Activated naive CD8-positive, alpha-beta T cell (primary cell): ENCODE data around the gene HRH1.

Experiments
- H3K27ac Mint-ChIP-seq: one replicate; pipeline ENCODE4 v1.8.0; 2021; ENCODE audit warnings: mixed read lengths
- H3K27me3 Mint-ChIP-seq: one replicate; pipeline ENCODE4 v1.8.0; 2021; ENCODE audit warnings: mixed read lengths
- H3K36me3 Mint-ChIP-seq: one replicate; pipeline ENCODE4 v1.8.0; 2021; ENCODE audit warnings: mixed read lengths
- H3K4me1 Mint-ChIP-seq: one replicate; pipeline ENCODE4 v1.8.0; 2021; ENCODE audit warnings: low read depth, mixed read lengths
- H3K4me3 Mint-ChIP-seq: one replicate; pipeline ENCODE4 v1.8.0; 2021; ENCODE audit warnings: mild to moderate bottlenecking, mixed read lengths
- H3K9me3 Mint-ChIP-seq: one replicate; pipeline ENCODE4 v1.8.0; 2021; ENCODE audit warnings: low read depth, mixed read lengths

The HRH1 gene

DNA sequence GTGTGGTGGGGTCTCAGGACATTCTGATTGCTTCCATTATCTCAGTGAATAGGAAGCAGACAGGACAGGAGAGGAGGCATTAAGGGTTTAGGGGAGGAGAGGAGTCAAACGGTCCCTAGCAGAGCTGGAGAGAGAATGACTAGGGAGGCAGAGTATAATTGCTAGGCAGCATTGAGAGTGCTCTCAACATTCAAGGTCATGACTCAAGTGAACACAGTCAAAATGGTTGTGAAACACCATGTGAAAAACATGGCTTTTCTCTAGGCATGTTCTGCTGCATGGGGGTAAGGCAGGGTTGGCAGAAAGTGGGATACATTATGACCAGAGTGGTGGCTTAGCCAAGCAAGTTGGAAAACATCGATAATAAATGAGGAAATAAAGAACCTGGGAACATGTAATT, 19.5 kb upstream of the HRH1 start:
- Mint-ChIP-seq H3K27me3 (peaks cover 1% of the 10 kb centered on the region), H3K27ac (no peak overlapping the region), H3K9me3 (no peaks in the 10 kb centered on the region), H3K36me3 (no peaks in the 10 kb centered on the region), H3K4me3 (no peak overlapping the region), H3K4me1 (no peaks in the 10 kb centered on the region)

DNA sequence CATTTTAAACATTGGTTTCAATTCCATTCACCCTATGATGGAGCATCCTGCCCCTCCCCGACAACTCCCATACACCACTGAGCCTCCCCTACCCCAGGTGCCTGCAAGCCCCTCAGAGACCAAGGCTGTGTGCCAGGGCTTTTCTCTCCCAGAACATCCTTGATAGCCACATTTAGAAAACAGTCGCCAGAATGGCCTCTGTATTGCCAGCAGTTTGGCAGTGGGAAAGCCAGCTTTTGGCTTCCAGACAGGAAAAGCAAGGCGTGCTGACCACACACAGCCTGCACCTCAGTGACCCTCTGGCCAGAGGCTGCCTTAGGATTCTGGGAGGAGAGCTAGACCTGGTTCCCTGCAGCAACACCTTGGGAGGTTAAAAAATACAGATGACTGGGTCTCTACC, 18.2 kb upstream of the HRH1 start:
- Mint-ChIP-seq H3K4me1 (peaks cover 8% of the 10 kb centered on the region), H3K27me3 (peaks cover 6% of the 10 kb centered on the region), H3K9me3 (no peaks in the 10 kb centered on the region), H3K4me3 (no peak overlapping the region), H3K27ac (no peak overlapping the region), H3K36me3 (no peaks in the 10 kb centered on the region)

DNA sequence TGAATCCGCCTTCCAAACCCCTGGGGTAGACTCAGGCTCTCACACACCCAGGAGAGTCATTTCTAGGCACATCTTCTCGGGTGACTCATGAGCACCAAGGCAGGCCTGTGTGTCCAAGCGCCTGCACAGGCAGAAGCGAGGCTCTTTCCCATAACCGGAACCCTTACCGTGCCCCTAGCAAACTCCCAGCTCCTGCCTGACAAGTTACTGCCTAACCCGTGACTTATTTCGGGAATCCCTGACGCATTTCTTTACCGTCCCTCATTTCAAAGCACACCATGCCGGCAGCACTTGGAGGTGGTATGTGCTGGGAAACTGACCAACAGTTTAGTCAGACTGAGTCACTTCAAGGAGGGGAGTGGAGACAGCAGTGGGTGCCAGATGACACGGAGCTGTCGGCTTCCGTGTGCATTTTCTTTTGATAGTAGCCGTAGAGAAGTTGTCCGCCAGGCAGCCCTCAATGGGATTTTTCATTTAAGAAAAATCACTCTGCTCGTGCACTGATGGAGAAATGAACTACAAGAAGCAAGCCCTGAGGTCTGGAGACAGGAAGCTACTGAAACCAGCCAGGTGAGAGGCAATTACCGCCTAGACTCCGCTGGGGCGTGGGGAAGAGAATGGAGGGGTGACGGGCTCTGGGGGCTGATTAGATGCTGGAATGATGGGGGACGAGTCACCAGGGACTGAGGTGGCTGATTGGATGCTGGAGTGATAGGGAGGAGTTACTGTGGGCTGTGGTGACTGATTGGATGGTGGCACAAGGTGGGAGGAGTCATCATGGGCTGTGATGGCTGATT, 17.3 kb upstream of the HRH1 start:
- no peaks in the 10 kb centered on the region for H3K9me3 Mint-ChIP-seq
- H3K27ac Mint-ChIP-seq, result no peak overlapping the region
- H3K4me3 Mint-ChIP-seq, result no peak overlapping the region
- H3K27me3 Mint-ChIP-seq, result peaks cover 6% of the 10 kb centered on the region
- H3K36me3 Mint-ChIP-seq, result no peaks in the 10 kb centered on the region
- H3K4me1 Mint-ChIP-seq, result peaks cover 8% of the 10 kb centered on the region

DNA sequence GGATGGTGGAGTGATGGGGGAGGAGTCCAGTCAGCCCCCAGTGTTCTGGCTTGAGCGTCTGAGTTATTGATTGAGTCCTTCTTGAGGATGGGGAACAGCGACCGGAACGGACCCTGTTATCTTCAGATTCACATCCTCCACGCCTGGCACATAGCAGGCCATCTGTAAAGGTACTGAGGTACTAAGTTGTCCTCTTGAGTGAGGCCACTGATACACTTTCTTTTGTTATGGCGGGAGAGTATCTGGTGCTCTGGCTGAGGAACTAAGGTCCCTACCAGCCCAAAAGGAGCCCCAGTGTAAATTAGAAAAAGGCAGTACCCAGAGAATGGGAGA, 16.7 kb upstream of the HRH1 start:
- Mint-ChIP-seq H3K4me3 (no peak overlapping the region), H3K27ac (no peak overlapping the region), H3K36me3 (no peaks in the 10 kb centered on the region), H3K9me3 (no peaks in the 10 kb centered on the region), H3K4me1 (peaks cover 8% of the 10 kb centered on the region), H3K27me3 (peaks cover 6% of the 10 kb centered on the region)

DNA sequence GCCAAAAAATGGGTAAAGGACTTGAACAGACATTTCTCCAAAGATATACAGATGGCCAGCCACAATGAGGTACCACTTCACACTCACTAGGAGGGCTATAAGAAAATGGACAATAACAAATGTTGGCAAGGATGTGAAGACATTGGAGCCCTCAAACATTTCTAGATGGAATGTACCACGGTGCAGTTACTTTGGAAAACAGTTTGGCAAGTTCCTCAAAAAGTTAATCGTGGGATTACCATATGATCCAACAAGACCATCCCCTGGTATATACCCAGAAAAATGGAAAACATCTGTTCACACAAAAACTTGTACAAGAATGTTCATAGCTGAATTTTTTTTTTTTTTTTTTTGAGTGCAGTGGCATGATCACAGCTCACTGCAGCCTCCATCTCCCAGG, 15.9 kb upstream of the HRH1 start:
- H3K4me3 Mint-ChIP-seq, result no peak overlapping the region
- H3K27me3 Mint-ChIP-seq, result peaks cover 6% of the 10 kb centered on the region
- H3K36me3 Mint-ChIP-seq, result no peaks in the 10 kb centered on the region
- no peaks in the 10 kb centered on the region for H3K9me3 Mint-ChIP-seq
- peaks cover 8% of the 10 kb centered on the region for H3K4me1 Mint-ChIP-seq
- no peak overlapping the region for H3K27ac Mint-ChIP-seq

GRCh38 chr3:11140030-11140712, 14.1 kb upstream of the HRH1 start:
- H3K36me3 Mint-ChIP-seq, result no peaks in the 10 kb centered on the region
- peaks cover 13% of the 10 kb centered on the region for H3K27me3 Mint-ChIP-seq
- peaks cover 8% of the 10 kb centered on the region for H3K4me1 Mint-ChIP-seq
- no peak overlapping the region for H3K27ac Mint-ChIP-seq
- H3K9me3 Mint-ChIP-seq, result no peaks in the 10 kb centered on the region
- no peak overlapping the region for H3K4me3 Mint-ChIP-seq

- H3K27me3 Mint-ChIP-seq, result peaks cover 14% of the 10 kb centered on the region
These were observed 13.6 kb upstream of the HRH1 start for GRCh38 chr3:11140713-11141104.

DNA sequence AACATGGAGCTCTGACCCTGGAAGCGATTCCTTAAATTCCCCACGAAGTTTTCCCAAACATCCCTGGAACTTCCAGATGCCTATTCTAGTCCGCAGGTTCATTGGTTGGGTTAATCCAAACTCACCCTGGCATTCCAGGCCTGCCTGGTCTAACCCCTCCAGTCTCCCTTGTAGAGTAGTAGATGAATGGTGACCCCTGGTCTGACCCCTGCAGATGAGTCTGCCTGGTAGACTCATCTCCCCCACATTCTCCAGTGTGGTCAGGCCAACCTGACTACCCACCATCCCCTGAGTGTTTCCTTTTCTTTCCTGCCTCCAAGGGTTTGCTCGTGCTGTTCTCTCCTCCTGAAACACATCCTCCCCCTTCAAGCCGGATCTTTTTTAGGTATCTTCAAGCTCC, 10.8 kb upstream of the HRH1 start:
- H3K4me1 Mint-ChIP-seq, result peaks cover 8% of the 10 kb centered on the region
- no peaks in the 10 kb centered on the region for H3K36me3 Mint-ChIP-seq
- H3K9me3 Mint-ChIP-seq, result no peaks in the 10 kb centered on the region
- H3K27ac Mint-ChIP-seq, result no peak overlapping the region
- H3K4me3 Mint-ChIP-seq, result no peak overlapping the region
- H3K27me3 Mint-ChIP-seq, result peaks cover 22% of the 10 kb centered on the region

More at GRCh38 chr3:11140713-11141104, 13.6 kb upstream of the HRH1 start:
- Mint-ChIP-seq H3K36me3 (no peaks in the 10 kb centered on the region), H3K4me1 (peaks cover 8% of the 10 kb centered on the region), H3K27ac (no peak overlapping the region), H3K9me3 (no peaks in the 10 kb centered on the region), H3K4me3 (no peak overlapping the region)

DNA sequence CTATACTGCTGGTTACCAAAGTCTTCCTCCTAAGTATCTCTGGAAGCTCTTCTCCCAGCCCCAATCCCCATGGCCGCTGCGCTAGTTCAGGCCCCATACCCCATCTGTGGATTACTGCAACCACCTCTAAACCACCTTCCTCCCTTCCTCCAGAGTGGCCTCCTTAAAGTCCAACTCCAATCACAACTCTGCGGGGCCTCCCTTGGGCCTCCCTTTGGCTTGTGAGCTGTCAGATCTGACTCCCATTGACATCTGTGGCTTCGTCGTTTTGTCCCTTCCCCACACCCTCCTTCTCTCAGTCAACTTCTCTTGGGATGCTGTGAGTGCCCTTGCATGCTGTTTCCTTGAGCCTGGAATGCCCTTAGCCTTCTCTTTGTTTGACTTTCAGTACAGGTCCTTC, 9.3 kb upstream of the HRH1 start:
- H3K9me3 Mint-ChIP-seq, result no peaks in the 10 kb centered on the region
- H3K4me3 Mint-ChIP-seq, result no peak overlapping the region
- no peak overlapping the region for H3K27ac Mint-ChIP-seq
- H3K36me3 Mint-ChIP-seq, result no peaks in the 10 kb centered on the region
- H3K27me3 Mint-ChIP-seq, result peaks cover 22% of the 10 kb centered on the region
- peaks cover 7% of the 10 kb centered on the region for H3K4me1 Mint-ChIP-seq

DNA sequence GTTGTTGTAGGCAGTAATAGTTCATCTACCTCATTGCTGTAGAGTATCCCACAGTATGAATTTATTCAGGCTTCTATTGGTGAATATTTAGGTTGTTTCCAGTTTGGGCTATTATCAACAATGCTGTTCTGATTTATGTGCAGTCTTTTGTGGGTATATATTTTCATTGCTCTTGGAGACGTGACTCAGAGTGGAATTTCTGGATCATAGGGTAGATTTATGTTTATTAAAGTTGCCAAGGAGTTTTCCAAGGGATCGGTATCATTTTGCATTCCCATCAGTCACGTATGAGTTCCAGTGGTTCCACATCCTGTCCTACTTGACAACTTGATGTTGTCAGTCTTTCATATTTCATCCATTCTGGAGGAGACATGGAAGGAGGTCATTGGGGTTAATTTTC, 8.4 kb upstream of the HRH1 start:
- Mint-ChIP-seq H3K27ac (no peak overlapping the region), H3K4me1 (no peaks in the 10 kb centered on the region), H3K27me3 (peaks cover 19% of the 10 kb centered on the region), H3K4me3 (no peak overlapping the region), H3K9me3 (no peaks in the 10 kb centered on the region), H3K36me3 (no peaks in the 10 kb centered on the region)

- no peak overlapping the region for H3K27ac Mint-ChIP-seq
- H3K27me3 Mint-ChIP-seq, result peaks cover 23% of the 10 kb centered on the region
- H3K9me3 Mint-ChIP-seq, result no peaks in the 10 kb centered on the region
- H3K4me1 Mint-ChIP-seq, result no peaks in the 10 kb centered on the region
- no peak overlapping the region for H3K4me3 Mint-ChIP-seq
- H3K36me3 Mint-ChIP-seq, result no peaks in the 10 kb centered on the region
These were observed 7.3 kb upstream of the HRH1 start for GRCh38 chr3:11146773-11147660.

GRCh38 chr3:11150256-11150655, 4.0 kb upstream of the HRH1 start:
- no peaks in the 10 kb centered on the region for H3K36me3 Mint-ChIP-seq
- H3K4me3 Mint-ChIP-seq, result no peak overlapping the region
- H3K27ac Mint-ChIP-seq, result no peak overlapping the region
- no peaks in the 10 kb centered on the region for H3K9me3 Mint-ChIP-seq
- peaks cover 8% of the 10 kb centered on the region for H3K4me1 Mint-ChIP-seq
- H3K27me3 Mint-ChIP-seq, result peaks cover 32% of the 10 kb centered on the region

DNA sequence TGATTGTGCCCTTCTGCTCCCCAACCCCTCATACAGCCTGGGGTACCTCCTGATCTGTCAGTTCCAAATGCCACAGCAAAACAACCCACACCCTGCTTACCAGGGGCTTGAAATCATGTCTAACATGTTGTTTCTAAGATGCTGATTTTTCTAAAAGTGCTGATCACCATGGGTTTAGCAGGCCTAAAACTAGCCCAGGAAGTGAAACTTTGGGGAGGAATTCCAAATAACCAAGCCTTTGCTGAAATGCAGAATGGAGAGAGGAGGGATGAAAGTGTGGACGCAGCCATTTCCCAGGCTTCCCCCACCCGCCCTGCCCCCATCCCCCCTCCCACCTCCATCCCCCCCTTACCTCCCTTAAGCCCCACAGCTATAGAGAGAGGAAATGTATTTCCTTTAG, 2.0 kb upstream of the HRH1 start:
- H3K4me3 Mint-ChIP-seq, result no peak overlapping the region
- H3K27me3 Mint-ChIP-seq, result peaks cover 45% of the 10 kb centered on the region
- no peak overlapping the region for H3K27ac Mint-ChIP-seq
- no peaks in the 10 kb centered on the region for H3K36me3 Mint-ChIP-seq
- no peaks in the 10 kb centered on the region for H3K9me3 Mint-ChIP-seq
- H3K4me1 Mint-ChIP-seq, result peaks cover 11% of the 10 kb centered on the region

DNA sequence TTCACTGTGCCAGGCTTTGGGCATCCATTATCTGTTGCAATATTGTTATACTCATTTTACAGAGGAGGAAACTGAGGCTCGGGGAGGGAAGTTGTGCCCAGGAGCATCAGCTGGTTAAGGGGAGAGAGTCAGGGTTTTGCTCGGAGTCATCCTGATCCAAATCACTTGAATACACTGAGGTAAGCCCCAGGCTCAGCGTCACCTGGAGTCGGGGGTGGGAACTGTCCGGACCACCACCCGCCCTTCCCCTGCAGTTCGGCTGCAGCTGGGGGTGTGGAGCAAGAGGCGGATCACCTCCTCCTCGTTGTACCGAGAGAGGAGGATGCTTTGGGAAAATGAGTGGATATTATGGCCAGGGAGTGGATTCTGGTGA, 646 bp downstream of the HRH1 start:
- Mint-ChIP-seq H3K27ac (no peak overlapping the region), H3K9me3 (no peaks in the 10 kb centered on the region), H3K36me3 (no peaks in the 10 kb centered on the region), H3K4me3 (peak overlapping the region; percentile 51), H3K4me1 (peaks cover 11% of the 10 kb centered on the region), H3K27me3 (peaks cover 42% of the 10 kb centered on the region)

- peak overlapping the region; percentile 6 for H3K4me3 Mint-ChIP-seq
- peaks cover 11% of the 10 kb centered on the region for H3K4me1 Mint-ChIP-seq
- no peaks in the 10 kb centered on the region for H3K36me3 Mint-ChIP-seq
- H3K27ac Mint-ChIP-seq, result no peak overlapping the region
- peaks cover 46% of the 10 kb centered on the region for H3K27me3 Mint-ChIP-seq
- no peaks in the 10 kb centered on the region for H3K9me3 Mint-ChIP-seq
These were observed 1.2 kb downstream of the HRH1 start for GRCh38 chr3:11155341-11156025.
